Skeletal muscle satellite cell (primary cell): ENCODE results near the gene EIF3B.
"Not testable (repeated sequence)": the region's sequence is repeated elsewhere in the genome, so short reads cannot be mapped to it uniquely, and the experiment has no call there.

Source experiments
- H3K27me3 ChIP-seq: 2 replicates; pipeline ENCODE4 v1.7.0; 2013; ENCODE audit warnings: low read length; ENCODE audit not compliant: control insufficient read depth, insufficient read depth
- H3K36me3 ChIP-seq: 2 replicates; pipeline ENCODE4 v1.7.0; 2013; ENCODE audit warnings: mild to moderate bottlenecking, control low read depth, low read length; ENCODE audit not compliant: insufficient read depth
- H3K4me1 ChIP-seq: 2 replicates; pipeline ENCODE4 v1.7.0; 2013; ENCODE audit warnings: low read length; ENCODE audit not compliant: control insufficient read depth, insufficient read depth
- H3K4me2 ChIP-seq: 2 replicates; pipeline ENCODE4 v1.7.0; 2013; ENCODE audit warnings: mild to moderate bottlenecking, low read length
- H3K4me3 ChIP-seq: 2 replicates; pipeline ENCODE4 v1.7.0; 2013; ENCODE audit warnings: low read length
- H3K9ac ChIP-seq: 2 replicates; pipeline ENCODE4 v1.7.0; 2013; ENCODE audit warnings: mild to moderate bottlenecking, low read depth, low read length, moderate library complexity
- H3K9me3 ChIP-seq: replicated peaks from 2 replicates; pipeline ENCODE4 v1.7.0; 2013; ENCODE audit warnings: mild to moderate bottlenecking, control low read depth, low read length

EIF3B gene

DNA sequence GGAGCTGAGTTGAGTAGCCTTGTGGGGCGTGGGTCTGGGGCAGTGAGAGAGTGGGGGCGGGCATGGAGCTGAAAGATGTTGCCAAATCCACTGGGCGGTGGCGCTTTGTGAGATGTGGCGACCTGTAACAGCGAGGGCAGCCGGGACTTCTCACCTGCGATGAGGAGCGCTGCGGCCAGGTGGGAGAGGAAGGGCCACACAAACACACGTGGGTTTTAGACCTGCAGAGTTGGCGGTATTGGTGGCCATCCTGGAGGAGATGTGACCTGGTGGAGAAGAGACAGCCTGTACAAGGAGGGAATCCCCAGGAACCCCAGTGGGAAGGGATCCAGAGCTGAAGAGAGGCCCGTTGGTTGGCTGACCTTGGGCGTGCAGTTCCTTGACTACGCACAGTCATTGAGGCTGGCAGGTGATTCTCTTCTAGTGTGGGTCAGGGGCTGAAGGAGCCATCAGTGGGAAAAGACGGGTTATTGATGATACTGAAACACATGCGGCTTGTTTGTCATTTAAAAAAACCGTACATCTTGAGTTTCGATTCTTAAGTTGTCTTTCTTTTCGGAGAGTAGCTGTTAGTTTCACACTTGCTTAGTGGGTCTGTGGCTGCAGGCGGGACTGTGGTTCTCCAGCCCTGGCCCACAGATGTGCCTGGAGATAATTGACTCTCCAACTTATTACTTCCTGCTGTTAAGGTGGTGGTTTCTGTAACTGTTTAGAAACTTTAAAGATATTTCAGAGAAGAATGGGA lies 51.1 kb downstream of the EIF3B start:
- Histone ChIP-seq H3K4me1 (peaks cover 15% of the 10 kb centered on the region), H3K36me3 (no peaks in the 10 kb centered on the region), H3K9me3 (no peaks in the 10 kb centered on the region), H3K4me3 (no peak overlapping the region), H3K9ac (no peak overlapping the region), H3K27me3 (no peaks in the 10 kb centered on the region), H3K4me2 (no peak overlapping the region)

- no peaks in the 10 kb centered on the region for H3K36me3 ChIP-seq
- no peak overlapping the region for H3K9ac ChIP-seq
- no peaks in the 10 kb centered on the region for H3K9me3 ChIP-seq
- no peak overlapping the region for H3K4me2 ChIP-seq
- H3K4me3 ChIP-seq = no peak overlapping the region
- no peaks in the 10 kb centered on the region for H3K27me3 ChIP-seq
- peaks cover 27% of the 10 kb centered on the region for H3K4me1 ChIP-seq
Observed at GRCh38 chr7:2409745-2410414, 55.3 kb downstream of the EIF3B start.

DNA sequence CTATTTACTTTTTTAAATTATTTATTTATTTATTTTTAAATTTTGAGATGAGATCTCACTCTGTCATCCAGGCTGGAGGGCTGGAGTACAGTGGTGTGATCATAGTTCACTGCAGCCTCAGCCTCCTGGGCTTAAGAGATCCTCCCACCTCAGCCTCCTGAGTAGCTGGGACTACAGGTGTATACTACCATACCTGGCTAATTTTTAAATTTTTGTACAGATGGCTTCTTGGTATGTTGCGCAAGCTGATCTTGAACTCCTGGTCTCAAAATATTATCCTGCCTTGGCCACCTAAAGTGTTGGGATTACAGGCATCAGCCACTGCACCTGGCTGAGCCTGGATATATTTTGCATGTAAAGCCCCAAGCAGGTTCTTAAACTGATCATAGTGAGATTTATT lies 56.4 kb downstream of the EIF3B start:
- no peaks in the 10 kb centered on the region for H3K36me3 ChIP-seq
- H3K4me1 ChIP-seq = peaks cover 22% of the 10 kb centered on the region
- H3K4me3 ChIP-seq = no peak overlapping the region
- H3K9ac ChIP-seq = no peak overlapping the region
- H3K4me2 ChIP-seq = no peak overlapping the region
- no peaks in the 10 kb centered on the region for H3K27me3 ChIP-seq
- no peaks in the 10 kb centered on the region for H3K9me3 ChIP-seq

- Histone ChIP-seq H3K9ac (no peak overlapping the region), H3K27me3 (no peaks in the 10 kb centered on the region), H3K4me3 (no peak overlapping the region), H3K9me3 (no peaks in the 10 kb centered on the region), H3K4me2 (peak overlapping the region; percentile 48), H3K36me3 (no peaks in the 10 kb centered on the region), H3K4me1 (peaks cover 22% of the 10 kb centered on the region)
Observed at GRCh38 chr7:2411815-2412586, 57.4 kb downstream of the EIF3B start.

GRCh38 chr7:2412587-2413201 lies 58.1 kb downstream of the EIF3B start:
- H3K4me1 ChIP-seq = peaks cover 24% of the 10 kb centered on the region

DNA sequence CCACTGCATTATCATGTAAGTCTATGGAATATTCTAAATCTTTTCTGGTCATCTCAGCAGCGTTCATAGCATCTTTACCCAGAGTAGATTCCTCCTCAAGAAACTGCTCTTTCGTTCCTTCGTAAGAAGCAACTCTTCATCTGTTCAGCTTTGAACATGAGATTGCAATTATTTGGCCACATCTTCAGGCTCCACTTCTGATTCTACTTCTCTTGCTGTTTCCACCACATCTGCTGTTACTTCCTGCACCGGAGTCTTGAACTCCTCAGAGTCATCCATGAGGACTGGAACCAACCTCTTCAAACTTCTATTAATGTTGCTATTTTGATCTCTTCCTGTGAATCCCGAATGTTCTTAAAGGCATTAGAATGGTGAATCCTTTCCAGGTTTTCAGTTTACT lies 61.4 kb downstream of the EIF3B start:
- peaks cover 33% of the 10 kb centered on the region for H3K4me1 ChIP-seq
- H3K9ac ChIP-seq = no peak overlapping the region

More at GRCh38 chr7:2412587-2413201, 58.1 kb downstream of the EIF3B start:
- Histone ChIP-seq H3K9me3 (no peaks in the 10 kb centered on the region), H3K4me2 (peak overlapping the region; percentile 48), H3K4me3 (no peak overlapping the region), H3K36me3 (no peaks in the 10 kb centered on the region), H3K9ac (no peak overlapping the region), H3K27me3 (no peaks in the 10 kb centered on the region)

DNA sequence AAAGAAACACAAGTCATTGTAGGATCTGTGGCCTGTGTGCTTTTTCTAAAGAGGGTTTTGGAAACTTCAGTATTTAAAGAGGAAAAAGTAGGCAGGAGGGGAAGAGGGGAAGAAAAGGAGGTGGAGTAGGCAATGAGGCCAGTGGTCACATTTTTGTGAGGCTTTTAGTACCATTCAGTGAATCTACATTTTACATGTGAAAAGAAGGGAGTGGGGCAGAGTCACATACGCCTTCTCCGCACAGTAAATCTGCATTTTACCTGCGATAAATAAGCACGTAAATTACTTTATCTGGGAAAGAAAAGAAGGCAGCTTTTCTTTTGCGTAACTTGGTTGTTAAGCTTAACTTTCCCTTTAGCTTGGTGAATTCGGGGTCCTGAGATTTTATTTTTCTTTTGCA lies 62.0 kb downstream of the EIF3B start:
- Histone ChIP-seq H3K4me2 (no peak overlapping the region), H3K27me3 (no peaks in the 10 kb centered on the region), H3K9me3 (no peaks in the 10 kb centered on the region), H3K4me1 (peaks cover 33% of the 10 kb centered on the region), H3K4me3 (no peak overlapping the region), H3K36me3 (no peaks in the 10 kb centered on the region), H3K9ac (no peak overlapping the region)

More for the DNA sequence above, 61.4 kb downstream of the EIF3B start:
- H3K4me3 ChIP-seq = no peak overlapping the region
- no peaks in the 10 kb centered on the region for H3K9me3 ChIP-seq
- H3K36me3 ChIP-seq = no peaks in the 10 kb centered on the region
- H3K27me3 ChIP-seq = no peaks in the 10 kb centered on the region
- no peak overlapping the region for H3K4me2 ChIP-seq

GRCh38 chr7:2417178-2417577 lies 62.6 kb downstream of the EIF3B start:
- peaks cover 28% of the 10 kb centered on the region for H3K4me1 ChIP-seq
- H3K27me3 ChIP-seq, H3K4me2 ChIP-seq, H3K36me3 ChIP-seq, H3K4me3 ChIP-seq, H3K9me3 ChIP-seq, H3K9ac ChIP-seq: not testable (repeated sequence)

- H3K4me3 ChIP-seq = no peak overlapping the region
- peaks cover 19% of the 10 kb centered on the region for H3K4me1 ChIP-seq
- H3K27me3 ChIP-seq = no peaks in the 10 kb centered on the region
- H3K4me2 ChIP-seq = peak overlapping the region; percentile 13
- H3K36me3 ChIP-seq = no peaks in the 10 kb centered on the region
- H3K9ac ChIP-seq = no peak overlapping the region
- H3K9me3 ChIP-seq = no peaks in the 10 kb centered on the region
Observed at GRCh38 chr7:2417981-2418481, 63.4 kb downstream of the EIF3B start.

DNA sequence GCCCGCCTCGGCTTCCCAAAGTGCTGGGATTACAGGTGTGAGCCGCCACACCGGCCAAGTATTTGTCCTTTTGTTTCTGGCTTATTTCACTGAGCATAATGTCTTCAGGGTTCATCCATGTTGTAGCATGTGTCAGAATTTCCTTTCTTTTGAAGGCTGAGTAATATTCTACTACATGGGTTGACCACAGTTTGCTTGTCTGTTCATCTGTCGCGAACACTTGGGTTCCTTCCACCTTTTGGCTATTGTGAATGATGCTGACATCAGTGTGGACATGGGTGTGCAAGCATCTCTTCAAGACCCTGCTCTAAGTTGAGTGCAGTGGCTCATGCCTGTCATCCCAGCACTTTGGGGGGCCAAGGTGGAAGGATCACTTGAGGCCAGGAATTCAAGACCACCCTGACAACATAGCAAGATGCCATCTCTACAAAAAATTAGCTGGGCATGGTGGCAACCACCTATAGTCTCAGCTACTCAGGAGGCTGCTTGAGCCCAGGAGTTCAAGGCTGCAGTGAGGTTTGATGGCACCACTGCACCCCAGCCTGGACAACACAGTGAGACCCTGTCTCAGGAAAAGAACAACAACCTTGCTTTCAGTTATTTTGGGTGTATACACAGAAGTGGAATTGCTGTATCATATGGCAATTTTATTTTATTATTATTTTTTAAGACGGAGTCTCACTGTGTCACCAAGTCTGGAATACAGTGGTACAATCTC lies 65.7 kb downstream of the EIF3B start:
- Histone ChIP-seq H3K4me3 (no peak overlapping the region), H3K4me1 (peaks cover 12% of the 10 kb centered on the region), H3K9me3 (no peaks in the 10 kb centered on the region), H3K36me3 (no peaks in the 10 kb centered on the region), H3K4me2 (no peak overlapping the region), H3K9ac (no peak overlapping the region), H3K27me3 (no peaks in the 10 kb centered on the region)

GRCh38 chr7:2421943-2422310 lies 67.3 kb downstream of the EIF3B start:
- Histone ChIP-seq H3K4me1 (peaks cover 12% of the 10 kb centered on the region), H3K4me3 (no peak overlapping the region), H3K27me3 (no peaks in the 10 kb centered on the region), H3K4me2 (no peak overlapping the region), H3K9me3 (no peaks in the 10 kb centered on the region), H3K36me3 (no peaks in the 10 kb centered on the region), H3K9ac (no peak overlapping the region)
